Stimulated activated CD8-positive, alpha-beta memory T cell treated with anti-CD3 and anti-CD28 coated beads, Interleukin-12 subunit alpha, Interleukin-12 subunit beta, amount 100 ng/mL, for 24 hours (primary cell): Measurements from ENCODE around the gene ZSWIM7.
A peak's percentile ranks its signal among the peaks of the same experiment; 100 is the strongest.

ENCODE experiments used
- DNase-seq: peaks from one replicate; pipeline ENCODE4 v3.0.0-alpha.2; 2020; ENCODE audit errors: extremely low read depth

Gene ZSWIM7, protein sequence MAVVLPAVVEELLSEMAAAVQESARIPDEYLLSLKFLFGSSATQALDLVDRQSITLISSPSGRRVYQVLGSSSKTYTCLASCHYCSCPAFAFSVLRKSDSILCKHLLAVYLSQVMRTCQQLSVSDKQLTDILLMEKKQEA

DNA sequence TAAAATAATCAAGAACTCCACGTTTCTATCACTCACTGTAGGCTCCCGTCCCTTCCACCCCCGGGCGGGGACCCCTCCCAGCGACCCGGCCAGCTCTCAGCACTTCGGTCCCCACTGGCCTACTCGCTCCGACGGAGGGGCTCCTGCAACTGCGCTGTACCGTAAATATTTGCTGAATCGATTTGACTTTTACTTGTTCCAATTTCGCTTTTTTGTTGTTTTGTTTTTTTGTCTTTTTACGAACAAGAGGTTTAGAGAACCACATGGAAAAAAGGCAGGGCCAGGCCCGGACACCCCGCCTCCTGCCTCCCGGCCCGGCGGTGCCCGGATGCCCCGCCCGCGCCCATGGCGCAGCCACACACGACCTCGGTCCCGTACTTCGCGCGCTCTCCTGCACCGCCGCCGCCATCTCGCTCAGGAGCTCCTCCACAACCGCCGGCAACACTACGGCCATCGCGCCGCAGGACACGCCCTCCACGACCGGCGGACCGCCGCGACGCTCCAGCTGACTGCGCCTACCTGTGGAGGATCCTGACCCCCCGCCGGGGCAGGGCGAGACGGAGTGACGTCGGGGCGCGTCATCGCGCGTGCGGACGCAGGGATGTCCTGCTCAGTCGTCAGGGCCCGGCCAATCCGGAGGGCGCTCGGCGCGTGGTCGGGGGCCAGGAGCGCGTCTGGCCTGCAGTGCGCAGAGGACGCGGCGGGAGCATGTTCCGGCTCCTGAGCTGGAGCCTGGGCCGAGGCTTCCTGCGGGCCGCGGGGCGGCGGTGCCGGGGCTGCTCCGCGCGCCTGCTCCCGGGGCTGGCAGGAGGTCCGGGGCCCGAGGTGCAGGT, at the start of gene ZSWIM7, which contains the start of gene TTC19:
ZSWIM7 (minus strand) TSS at position 564 of the 833 bp plus-strand sequence; CDS start at position 454, 110 bp downstream.
TTC19 (plus strand) TSS at position 684 of the 833 bp plus-strand sequence; CDS start at position 709, 25 bp downstream.
- DNase-seq = peak; percentile 91

DNA sequence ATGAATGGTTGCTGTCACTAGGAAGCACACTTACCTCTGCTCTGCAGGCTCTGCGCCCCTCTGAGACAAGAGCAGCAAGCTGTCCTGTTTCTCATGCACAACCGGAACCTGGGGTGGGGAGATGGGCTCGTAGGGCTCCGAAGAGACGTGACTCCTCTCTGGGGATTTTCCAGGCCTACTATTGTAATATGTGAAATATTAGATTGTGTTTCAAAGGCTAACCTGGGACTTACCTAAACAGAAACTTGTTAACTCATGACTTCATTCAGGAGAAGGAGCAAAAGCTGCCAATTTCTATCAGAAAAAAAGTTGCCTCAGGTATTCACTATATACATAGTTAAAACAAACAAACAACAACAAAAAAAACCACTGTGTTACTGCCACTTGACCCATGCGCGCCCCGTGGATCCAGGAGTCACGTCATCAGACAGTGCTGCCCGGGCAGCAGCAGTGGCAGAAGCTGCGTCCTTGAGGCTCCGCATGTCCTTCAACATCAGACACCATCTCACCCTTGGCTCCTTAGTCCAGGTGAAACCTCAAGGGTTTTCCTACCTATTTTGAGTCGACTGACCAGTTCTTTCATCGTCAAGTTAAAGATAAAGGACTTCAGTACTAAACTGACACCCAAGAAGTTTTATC, 49.4 kb upstream of the ZSWIM7 start:
- no peak for DNase-seq

- no peak for DNase-seq
These were observed 47.5 kb upstream of the ZSWIM7 start for GRCh38 chr17:16046966-16047365.

- no peak for DNase-seq
These were observed 45.0 kb upstream of the ZSWIM7 start for GRCh38 chr17:16044487-16044886.

DNA sequence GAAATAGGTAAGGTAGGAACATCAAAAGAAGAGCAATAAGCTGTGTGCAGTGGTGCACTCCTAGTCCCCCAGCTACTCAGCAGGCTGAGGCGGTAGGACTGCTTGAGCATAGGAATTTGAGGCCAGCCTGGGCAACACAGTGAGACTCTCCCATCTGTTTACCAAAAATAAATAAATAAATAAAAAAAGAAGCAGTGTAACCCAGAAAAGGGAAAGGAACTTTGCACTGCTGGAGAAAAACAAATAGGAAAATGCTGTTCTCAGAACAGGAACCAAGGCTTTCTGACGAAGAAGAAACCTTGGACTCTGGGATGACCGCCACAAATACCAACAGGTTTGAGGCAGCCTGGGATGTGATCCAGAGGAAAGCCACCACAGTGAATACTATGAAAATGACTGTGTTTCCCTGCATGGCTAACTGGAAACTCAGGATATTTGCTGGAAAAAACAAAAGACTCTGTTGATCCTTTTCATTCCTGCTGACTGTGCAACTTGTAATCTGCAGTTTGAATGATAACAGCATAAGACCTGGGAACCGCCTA, 41.3 kb upstream of the ZSWIM7 start:
- no peak for DNase-seq

GRCh38 chr17:16037636-16038035, 38.1 kb upstream of the ZSWIM7 start:
- DNase-seq = no peak

GRCh38 chr17:16036261-16036660, 36.8 kb upstream of the ZSWIM7 start:
- no peak for DNase-seq

DNA sequence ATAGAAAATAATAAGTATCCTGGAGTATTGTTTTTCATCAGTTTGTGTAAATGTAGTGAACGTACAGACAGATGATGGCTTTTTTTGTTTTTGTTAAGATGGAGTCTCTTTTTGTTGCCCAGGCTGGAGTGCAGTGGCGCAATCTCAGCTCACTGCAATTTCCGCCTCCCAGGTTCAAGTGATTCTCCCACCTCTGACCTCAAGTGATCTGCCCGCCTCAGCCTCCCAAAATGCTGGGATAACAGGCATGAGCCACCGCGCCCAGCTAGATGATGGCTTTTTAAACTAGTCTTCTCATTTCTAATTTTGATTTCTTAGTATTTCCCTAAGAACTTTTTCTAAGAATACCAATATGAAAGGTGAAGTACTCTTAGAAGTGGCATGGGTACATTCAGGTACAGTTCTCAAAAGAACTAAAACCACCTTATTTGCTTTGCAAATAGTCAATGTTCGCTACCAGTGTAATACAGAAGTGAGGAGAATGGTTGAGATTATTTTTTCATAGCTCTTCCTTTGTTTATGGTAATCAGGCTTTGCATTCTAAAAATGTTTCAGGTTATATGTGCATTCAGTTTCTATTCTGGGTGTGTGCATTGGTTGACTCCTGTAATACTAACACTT, 34.3 kb upstream of the ZSWIM7 start:
- no peak for DNase-seq

GRCh38 chr17:16027708-16028584, 28.4 kb upstream of the ZSWIM7 start:
- peak; percentile 5 for DNase-seq

GRCh38 chr17:16026895-16027294, 27.4 kb upstream of the ZSWIM7 start:
- DNase-seq = no peak

DNA sequence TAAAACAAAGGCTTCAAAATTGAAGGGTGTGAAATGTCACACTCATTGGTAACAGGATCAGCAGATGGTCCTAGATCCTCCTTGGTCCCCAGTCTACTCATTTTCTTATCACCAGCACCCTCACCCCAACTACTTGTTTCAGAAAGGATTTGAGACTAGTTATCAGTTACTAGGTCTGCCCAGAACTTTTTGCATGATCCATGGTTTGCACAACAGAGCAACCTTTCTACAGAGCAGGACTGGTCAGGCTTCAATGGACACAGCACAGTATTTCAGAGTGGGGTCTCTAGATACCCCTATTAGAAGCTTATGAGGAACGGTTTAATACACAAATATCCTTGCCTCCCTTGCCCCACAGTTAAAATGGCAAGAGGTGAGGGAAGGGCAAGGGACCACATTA, 25.7 kb upstream of the ZSWIM7 start:
- DNase-seq = no peak

- no peak for DNase-seq
These were observed 24.4 kb upstream of the ZSWIM7 start for GRCh38 chr17:16023881-16024280.

GRCh38 chr17:16019347-16019746, 19.8 kb upstream of the ZSWIM7 start:
- no peak for DNase-seq

DNA sequence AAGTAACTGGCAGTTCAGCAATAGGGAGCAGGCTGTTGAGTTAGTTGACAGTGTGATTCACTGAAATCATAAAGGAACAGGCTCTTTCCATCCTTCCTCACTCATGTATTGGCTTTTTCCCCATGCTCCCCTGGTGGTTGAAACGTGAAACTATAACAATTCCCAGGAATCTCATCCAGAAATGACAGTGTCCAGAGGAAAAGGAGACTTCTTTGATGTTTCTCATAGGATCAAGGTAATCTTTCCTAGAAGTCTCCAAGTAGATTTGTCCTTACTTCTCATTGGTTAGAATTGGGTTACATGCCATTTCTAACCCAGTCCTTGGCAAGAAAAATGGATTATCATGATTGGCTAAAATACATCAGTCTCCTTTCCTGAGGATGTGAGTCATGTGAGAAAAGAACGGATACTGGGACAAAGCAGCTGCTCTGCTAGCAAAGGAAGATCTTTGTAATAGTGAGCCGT, 14.5 kb upstream of the ZSWIM7 start:
- no peak for DNase-seq

GRCh38 chr17:16007439-16007838, 7.9 kb upstream of the ZSWIM7 start:
- DNase-seq = no peak

- no peak for DNase-seq
These were observed 6.1 kb upstream of the ZSWIM7 start for GRCh38 chr17:16005636-16006035.

DNA sequence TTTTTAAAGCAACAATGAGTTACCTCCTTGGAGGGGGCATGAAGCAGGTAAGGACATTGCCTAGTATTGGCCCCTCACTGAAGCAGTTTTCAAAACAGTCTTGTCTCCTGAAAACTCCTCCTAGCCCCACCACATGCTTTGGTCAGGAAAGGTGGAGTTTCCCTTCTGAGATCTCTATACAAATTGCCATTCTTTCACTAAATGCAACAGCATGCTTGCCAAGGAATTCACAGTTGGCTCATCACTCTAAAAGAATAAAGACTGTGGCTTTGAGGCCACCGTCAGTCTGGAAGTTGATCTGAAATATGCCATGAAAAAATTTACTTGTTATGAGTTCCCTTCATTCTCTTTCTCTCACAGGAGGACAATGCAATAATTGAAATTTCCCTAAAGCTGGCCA, 4.3 kb upstream of the ZSWIM7 start:
- no peak for DNase-seq

GRCh38 chr17:16002708-16003260, 3.3 kb upstream of the ZSWIM7 start:
- DNase-seq = no peak

DNA sequence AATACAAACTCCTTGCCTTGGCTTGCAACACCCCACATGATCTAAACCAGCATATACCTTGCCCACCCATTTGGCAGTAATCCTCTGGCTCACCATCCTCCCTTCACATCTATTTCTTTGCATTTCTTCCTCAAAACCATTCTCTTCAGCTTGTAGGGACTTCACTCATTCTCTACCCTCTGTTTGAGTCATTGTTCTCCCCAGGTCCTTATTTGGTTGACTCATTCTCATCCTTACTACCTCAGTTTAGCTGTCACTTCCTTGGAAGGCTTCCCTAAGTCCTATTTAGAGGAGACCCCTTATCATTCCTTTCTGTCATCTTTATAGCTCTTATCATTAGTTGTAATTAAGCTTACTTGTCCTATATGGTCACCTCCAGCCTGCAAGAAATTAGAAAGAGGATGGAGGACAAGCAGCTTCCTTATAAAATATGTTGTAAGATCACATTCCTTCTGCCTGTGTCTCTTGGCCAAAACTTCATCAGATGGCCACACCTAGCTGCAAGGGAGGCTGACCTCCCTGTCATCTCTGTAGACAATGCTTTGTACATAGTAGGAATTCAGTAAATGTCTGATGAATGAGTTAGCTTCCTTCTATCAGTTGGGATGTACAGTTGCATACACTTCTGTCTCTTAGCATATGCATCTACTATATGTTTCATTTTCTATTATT, 1.9 kb upstream of the ZSWIM7 start:
- DNase-seq = no peak
